GF-D8 (cell line): Measurements from ENCODE around the gene SPAG17.

Experiments
- DNase-seq: peaks from one replicate; lab custom pipeline; 2025; lab: John Stamatoyannopoulos, UW

Gene SPAG17

GRCh38 chr1:118118873-118119463 is 66.1 kb downstream of the SPAG17 start:
- no peak for DNase-seq

GRCh38 chr1:118118469-118118868 is 66.6 kb downstream of the SPAG17 start:
- no peak for DNase-seq

- no peak for DNase-seq
Observed at GRCh38 chr1:118117521-118117920, 67.5 kb downstream of the SPAG17 start.

GRCh38 chr1:118116909-118117308 is 68.1 kb downstream of the SPAG17 start:
- no peak for DNase-seq

GRCh38 chr1:118116401-118116800 is 68.6 kb downstream of the SPAG17 start:
- no peak for DNase-seq

- no peak for DNase-seq
Observed at GRCh38 chr1:118115567-118116295, 69.3 kb downstream of the SPAG17 start.

- no peak for DNase-seq
Observed at GRCh38 chr1:118113261-118113660, 71.8 kb downstream of the SPAG17 start.

GRCh38 chr1:118110580-118110979 is 74.4 kb downstream of the SPAG17 start:
- DNase-seq, result no peak

GRCh38 chr1:118104951-118105350 is 80.1 kb downstream of the SPAG17 start:
- DNase-seq, result no peak

- DNase-seq, result no peak
Observed at GRCh38 chr1:118102445-118102844, 82.6 kb downstream of the SPAG17 start.

- no peak for DNase-seq
Observed at GRCh38 chr1:118101999-118102398, 83.0 kb downstream of the SPAG17 start.

- DNase-seq, result no peak
Observed at GRCh38 chr1:118101515-118101844, 83.5 kb downstream of the SPAG17 start.

- no peak for DNase-seq
Observed at GRCh38 chr1:118100686-118101514, 84.1 kb downstream of the SPAG17 start.

GRCh38 chr1:118099686-118100085 is 85.3 kb downstream of the SPAG17 start:
- DNase-seq, result no peak

- no peak for DNase-seq
Observed at GRCh38 chr1:118097622-118098348, 87.2 kb downstream of the SPAG17 start.

- DNase-seq, result no peak
Observed at GRCh38 chr1:118093017-118093416, 92.0 kb downstream of the SPAG17 start.

- DNase-seq, result no peak
Observed at GRCh38 chr1:118090130-118090529, 94.9 kb downstream of the SPAG17 start.

GRCh38 chr1:118085365-118085764 is 99.7 kb downstream of the SPAG17 start:
- no peak for DNase-seq

- no peak for DNase-seq
Observed at GRCh38 chr1:118084400-118084799, 100.6 kb downstream of the SPAG17 start.

- no peak for DNase-seq
Observed at GRCh38 chr1:118082984-118083383, 102.0 kb downstream of the SPAG17 start.

GRCh38 chr1:118081387-118081786 is 103.6 kb downstream of the SPAG17 start:
- no peak for DNase-seq

GRCh38 chr1:118077331-118078045 is 107.5 kb downstream of the SPAG17 start:
- no peak for DNase-seq
